Measurements from ENCODE around the gene GAMT.

Gene GAMT

GRCh38 chr19:1400281-1401137 is 833 bp downstream of the GAMT start:
- no peak for DNase-seq (ENCODE audit: low read depth in 2 of 2)

- DNase-seq (ENCODE audit: low read depth in 2 of 2) = no peak
Measured at GRCh38 chr19:1399745-1400144, 1.6 kb downstream of the GAMT start.

GRCh38 chr19:1399079-1399478 is 2.3 kb downstream of the GAMT start:
- no peak for DNase-seq (ENCODE audit: low read depth in 2 of 2)

- no peak for DNase-seq (ENCODE audit: low read depth in 2 of 2)
Measured at GRCh38 chr19:1397838-1398237, 3.5 kb downstream of the GAMT start.

GRCh38 chr19:1396768-1397679 is 4.3 kb downstream of the GAMT start:
- no peak for DNase-seq (ENCODE audit: low read depth in 2 of 2)

- DNase-seq (ENCODE audit: low read depth in 2 of 2) = no peak
Measured at GRCh38 chr19:1396019-1396767, 5.1 kb downstream of the GAMT start.

GRCh38 chr19:1395194-1396018 is 5.9 kb downstream of the GAMT start:
- DNase-seq (ENCODE audit: low read depth in 2 of 2) = no peak

GRCh38 chr19:1394252-1395193 is 6.8 kb downstream of the GAMT start:
- no peak for DNase-seq (ENCODE audit: low read depth in 2 of 2)

- DNase-seq (ENCODE audit: low read depth in 2 of 2) = no peak
Measured at GRCh38 chr19:1393841-1394240, 7.5 kb downstream of the GAMT start.

- no peak for DNase-seq (ENCODE audit: low read depth in 2 of 2)
Measured at GRCh38 chr19:1392939-1393530, 8.3 kb downstream of the GAMT start.

GRCh38 chr19:1392407-1392806 is 8.9 kb downstream of the GAMT start:
- no peak for DNase-seq (ENCODE audit: low read depth in 2 of 2)

GRCh38 chr19:1390890-1391423 is 10.4 kb downstream of the GAMT start:
- DNase-seq (ENCODE audit: low read depth in 2 of 2) = no peak

GRCh38 chr19:1389033-1389940 is 12.1 kb downstream of the GAMT start:
- DNase-seq (ENCODE audit: low read depth in 2 of 2) = no peak

- DNase-seq (ENCODE audit: low read depth in 2 of 2) = no peak
Measured at GRCh38 chr19:1388637-1389026, 12.7 kb downstream of the GAMT start.

- no peak for DNase-seq (ENCODE audit: low read depth in 2 of 2)
Measured at GRCh38 chr19:1387684-1388636, 13.4 kb downstream of the GAMT start.

- DNase-seq (ENCODE audit: low read depth in 2 of 2) = no peak
Measured at GRCh38 chr19:1386945-1387683, 14.2 kb downstream of the GAMT start.

Data from stimulated activated CD8-positive, alpha-beta memory T cell treated with anti-CD3 and anti-CD28 coated beads, Interleukin-7, amount 100 ng/mL, for 1 hour (primary cell).